Ishikawa (cell line): ENCODE results near the gene METRN.

ENCODE experiments used
- CEBPB ChIP-seq: IDR thresholded peaks from 2 replicates; pipeline ENCODE4 v1.6.1; 2012
- CREB1 ChIP-seq: IDR thresholded peaks from 2 replicates; pipeline ENCODE4 v1.6.1; 2012; ENCODE audit warnings: low read depth
- EGR1 ChIP-seq: IDR thresholded peaks from 2 replicates; pipeline ENCODE4 v1.6.1; 2012
- EP300 ChIP-seq: IDR thresholded peaks from 2 replicates; pipeline ENCODE4 v1.6.1; 2012; ENCODE audit warnings: borderline replicate concordance
- FOXM1 ChIP-seq: IDR thresholded peaks from 2 replicates; pipeline ENCODE4 v1.6.1; 2012; ENCODE audit warnings: low read depth, borderline replicate concordance
- MAX ChIP-seq: IDR thresholded peaks from 2 replicates; pipeline ENCODE4 v1.6.1; 2012
- NFIC ChIP-seq: IDR thresholded peaks from 2 replicates; pipeline ENCODE4 v1.6.1; 2012
- RAD21 ChIP-seq: IDR thresholded peaks from 2 replicates; pipeline ENCODE4 v1.6.1; 2012; ENCODE audit warnings: low read depth
- REST ChIP-seq: IDR thresholded peaks from 2 replicates; pipeline ENCODE4 v1.6.1; 2012; ENCODE audit warnings: low read depth, mild to moderate bottlenecking
- TAF1 ChIP-seq: IDR thresholded peaks from 2 replicates; pipeline ENCODE4 v1.6.1; 2012; ENCODE audit warnings: low read depth, mild to moderate bottlenecking
- TCF12 ChIP-seq: IDR thresholded peaks from 2 replicates; pipeline ENCODE4 v1.6.1; 2012; ENCODE audit warnings: low read depth
- TEAD4 ChIP-seq: IDR thresholded peaks from 2 replicates; pipeline ENCODE4 v1.6.1; 2012
- USF1 ChIP-seq: IDR thresholded peaks from 2 replicates; pipeline ENCODE4 v1.6.1; 2012
- YY1 ChIP-seq: IDR thresholded peaks from 2 replicates; pipeline ENCODE4 v1.6.1; 2012; ENCODE audit warnings: low read depth
- ZBTB7A ChIP-seq: IDR thresholded peaks from 2 replicates; pipeline ENCODE4 v1.6.1; 2012; ENCODE audit warnings: low read depth

METRN gene

GRCh38 chr16:698911-699671 lies 15.8 kb upstream of the METRN start:
- TF ChIP-seq CEBPB (no peak), FOXM1 (no peak), TEAD4 (no peak), USF1 (no peak), CREB1 (no peak), TAF1 (no peak)

DNA sequence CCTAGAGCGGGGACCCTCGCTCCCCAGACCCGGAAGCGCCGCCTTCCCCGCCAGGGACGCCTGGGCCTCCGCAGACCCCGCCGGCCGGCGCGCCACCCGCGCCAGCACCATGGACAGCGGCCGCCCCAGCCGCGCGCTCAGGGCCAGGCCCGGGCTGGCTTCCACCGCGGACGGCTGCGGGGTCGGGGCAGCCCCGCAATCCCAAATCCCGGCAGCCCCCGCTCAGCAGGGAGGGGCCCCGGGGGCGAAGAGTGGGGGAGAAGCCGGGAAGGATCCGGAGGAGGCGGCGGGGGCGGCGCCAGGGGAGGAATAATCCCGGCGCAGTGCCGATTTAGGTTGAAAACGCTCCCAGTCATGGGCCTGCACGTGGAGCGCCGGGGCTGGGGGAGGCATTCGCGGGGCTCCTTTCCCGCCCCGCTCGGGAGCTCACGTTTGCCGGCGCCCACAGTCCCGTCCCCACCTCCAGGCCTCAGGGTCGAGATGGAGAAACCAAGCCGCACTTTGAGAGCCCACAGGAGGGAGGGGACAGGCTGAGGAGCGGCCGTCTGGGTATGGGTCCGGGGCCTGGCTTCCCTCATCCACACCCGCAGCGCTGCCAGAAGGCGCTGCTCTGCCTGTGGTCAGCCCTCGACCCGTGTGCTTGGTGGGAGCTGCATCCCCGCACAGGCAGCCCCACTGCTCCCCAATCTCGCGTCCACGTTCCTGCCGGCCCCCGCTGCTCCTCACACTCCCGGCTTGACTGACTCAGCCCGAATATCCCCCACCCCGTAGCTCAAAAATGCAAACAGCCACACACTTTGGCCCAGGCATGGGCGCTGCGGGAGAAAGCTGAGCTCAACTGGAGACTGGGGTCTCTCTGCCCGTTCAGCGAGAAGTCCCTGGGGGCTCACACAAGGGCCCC lies 14.0 kb upstream of the METRN start:
- TF ChIP-seq MAX (peak; percentile 22; the same call in 1 of the 2 replicates), YY1 (no peak), EGR1 (no peak), USF1 (no peak), TAF1 (no peak), NFIC (no peak), FOXM1 (no peak), ZBTB7A (peak; percentile 61; the same call in 1 of the 2 replicates), CEBPB (no peak), EP300 (no peak), TEAD4 (no peak), CREB1 (no peak), REST (peak; percentile 97), RAD21 (no peak), TCF12 (no peak)

DNA sequence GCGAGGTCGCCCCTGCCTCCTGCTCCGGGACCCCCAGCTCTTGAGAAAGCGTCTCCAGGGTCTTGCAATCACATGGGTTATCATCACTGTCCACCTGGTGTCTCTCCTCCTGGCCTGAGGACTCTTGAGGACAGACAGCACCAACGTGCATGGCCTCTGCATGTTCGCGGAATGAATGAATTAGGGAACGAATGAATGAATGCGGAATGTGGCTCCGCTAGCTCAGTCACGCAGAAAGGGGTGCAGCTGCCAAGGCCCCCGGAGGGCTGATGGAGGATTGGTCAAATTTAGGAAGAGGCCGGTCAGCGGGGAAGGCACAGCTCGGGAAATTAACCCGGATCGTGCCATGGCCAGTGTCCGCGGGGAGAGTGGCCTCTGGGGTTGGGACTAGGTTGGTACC lies 12.6 kb upstream of the METRN start:
- TF ChIP-seq TAF1 (no peak), TEAD4 (no peak), TCF12 (no peak), EP300 (no peak), REST (no peak), USF1 (no peak), FOXM1 (no peak), MAX (no peak), NFIC (no peak), ZBTB7A (no peak), CREB1 (no peak), YY1 (no peak), CEBPB (no peak), EGR1 (no peak), RAD21 (no peak)

GRCh38 chr16:703406-703805 lies 11.5 kb upstream of the METRN start:
- TF ChIP-seq EGR1 = no peak
- no peak for TF ChIP-seq MAX
- no peak for TF ChIP-seq ZBTB7A
- no peak for TF ChIP-seq FOXM1
- no peak for TF ChIP-seq TEAD4
- no peak for TF ChIP-seq USF1
- no peak for TF ChIP-seq YY1
- TF ChIP-seq TCF12 = no peak
- TF ChIP-seq EP300 = no peak
- no peak for TF ChIP-seq CEBPB
- no peak for TF ChIP-seq REST
- TF ChIP-seq RAD21 = no peak
- TF ChIP-seq CREB1 = no peak
- no peak for TF ChIP-seq TAF1
- no peak for TF ChIP-seq NFIC
